ENCODE data around the gene MCC.

MCC gene

GRCh38 chr5:113311301-113311700 is 177.0 kb downstream of the MCC start:
- no peak for DNase-seq

DNA sequence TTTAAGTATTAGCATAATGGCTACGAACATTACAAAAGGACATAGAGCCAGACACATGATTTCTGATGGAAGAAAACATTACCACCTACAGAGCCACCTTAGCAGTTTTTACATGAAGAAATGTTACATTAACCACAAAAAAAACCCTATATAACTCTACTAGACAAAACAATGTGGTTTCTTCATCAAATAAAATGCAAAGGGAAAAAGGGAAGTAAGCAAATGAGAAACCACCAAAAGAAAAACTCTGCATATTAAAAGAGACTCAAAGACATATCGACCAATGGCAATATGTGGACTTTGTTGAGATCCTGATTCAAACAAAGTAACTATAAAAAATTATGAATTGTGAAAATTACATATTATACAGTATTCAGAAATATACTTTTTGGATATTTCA is 186.1 kb downstream of the MCC start:
- no peak for DNase-seq

- no peak for DNase-seq
Measured at GRCh38 chr5:113299591-113299990, 188.7 kb downstream of the MCC start.

DNA sequence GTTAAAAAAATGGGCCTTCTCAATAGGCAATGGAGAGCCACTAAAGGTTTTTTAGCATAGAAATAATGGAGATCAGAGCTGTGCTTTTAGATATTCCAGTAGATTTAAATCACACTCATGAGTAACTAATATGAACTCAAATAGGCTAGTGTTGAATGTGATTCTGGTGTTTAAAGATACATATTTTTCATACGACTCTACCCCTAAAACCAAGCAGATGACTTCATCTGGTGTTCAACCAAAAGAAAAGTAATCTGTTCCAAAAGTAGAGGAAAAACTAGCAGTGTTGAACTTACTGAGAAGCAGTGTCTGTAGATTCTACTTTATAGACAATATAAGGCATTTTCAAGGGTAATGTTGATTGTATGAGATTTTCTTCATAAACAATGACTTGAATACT is 191.6 kb downstream of the MCC start:
- no peak for DNase-seq

GRCh38 chr5:113295111-113295539 is 193.1 kb downstream of the MCC start:
- DNase-seq: no peak

DNA sequence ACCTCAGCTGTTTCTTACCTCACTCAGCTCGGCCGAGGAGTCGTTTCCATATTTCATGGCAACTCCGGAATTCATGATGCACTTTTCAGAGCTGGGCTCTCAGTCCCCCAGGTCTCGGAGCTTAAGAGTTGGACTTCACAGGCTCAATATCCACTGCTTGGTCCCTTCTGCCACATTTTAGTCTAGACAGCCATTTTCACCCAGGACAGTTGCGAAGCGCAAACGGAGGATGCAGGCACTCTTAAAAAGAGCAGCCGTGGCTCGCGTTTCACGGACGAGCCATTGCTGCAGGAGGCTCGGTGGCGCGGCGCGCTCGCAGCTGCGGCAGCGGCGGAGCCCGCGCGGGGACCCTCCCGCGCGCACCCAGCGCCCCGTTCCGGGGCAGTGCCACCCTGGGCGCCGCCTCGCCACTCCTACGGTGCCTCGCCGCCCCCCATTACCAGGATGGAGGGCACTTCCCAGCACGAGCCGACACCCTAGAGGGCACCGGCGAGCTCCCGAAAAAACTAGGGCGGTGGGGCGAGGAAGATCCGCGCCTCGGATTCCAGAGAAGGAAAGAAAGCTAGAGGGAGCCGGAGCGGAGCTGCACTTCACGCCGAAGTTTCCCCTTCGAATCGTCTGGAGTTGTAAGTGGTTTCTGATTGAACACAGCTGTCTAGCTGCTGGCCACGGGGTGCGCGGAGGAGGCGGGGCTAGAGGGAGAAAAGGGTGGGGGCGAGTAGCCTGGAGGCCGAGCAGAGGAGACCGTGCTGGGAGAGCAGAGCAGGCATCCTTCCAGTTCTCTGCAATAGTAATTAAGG is 193.7 kb downstream of the MCC start:
- DNase-seq: peak; percentile 27 to 85 (median 72)

- peak in 1 of 3 experiments; percentile 41 for DNase-seq
Measured at GRCh38 chr5:113293975-113294310, 194.3 kb downstream of the MCC start.

DNA sequence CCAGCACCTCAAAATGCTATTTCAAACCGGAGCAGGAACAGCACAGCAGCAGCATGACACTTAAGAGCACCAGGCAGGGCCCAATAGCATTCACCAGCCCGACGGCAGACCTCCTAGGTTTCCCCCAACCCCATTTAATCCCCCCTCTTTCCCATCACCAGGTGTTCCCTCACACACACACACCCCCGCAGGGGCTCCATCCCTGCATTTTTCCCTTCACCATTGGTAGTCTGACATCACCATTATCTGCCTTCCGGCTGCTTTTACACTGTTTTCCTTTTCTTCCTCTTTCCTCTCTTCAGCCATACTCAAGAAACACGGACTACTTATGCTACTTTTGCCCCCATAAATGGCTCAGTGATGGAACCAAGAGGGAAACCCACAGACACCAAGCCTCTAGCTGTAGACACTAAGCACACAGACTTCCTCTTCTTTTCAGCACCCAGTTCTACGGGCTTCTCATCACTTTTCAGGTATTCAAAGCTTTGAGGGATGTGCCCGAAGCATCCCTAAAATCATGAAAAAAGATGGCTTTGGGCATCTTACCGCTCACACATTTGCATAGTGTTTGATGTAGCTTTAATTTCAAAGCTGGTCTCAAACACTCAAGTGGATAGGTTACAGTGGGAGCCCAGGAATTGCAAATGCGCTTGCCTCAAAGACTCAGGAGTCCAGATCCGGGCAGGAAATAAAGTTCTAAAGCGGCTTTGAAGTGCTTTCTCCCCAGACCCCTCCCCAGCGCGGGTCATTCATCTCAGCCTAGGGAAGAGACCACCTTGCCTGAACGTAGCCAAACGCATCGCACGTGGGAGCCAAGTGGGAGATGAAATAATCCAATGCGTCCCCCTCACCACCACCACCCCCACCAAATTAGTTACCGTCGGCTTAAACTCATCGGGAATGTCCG is 194.9 kb downstream of the MCC start:
- peak in 1 of 3 experiments; percentile 7 for DNase-seq

GRCh38 chr5:113292462-113292861 is 195.8 kb downstream of the MCC start:
- no peak for DNase-seq

- peak in 2 of 3 experiments; percentile 12 to 59 for DNase-seq
Measured at GRCh38 chr5:113283558-113283957, 204.7 kb downstream of the MCC start.

DNA sequence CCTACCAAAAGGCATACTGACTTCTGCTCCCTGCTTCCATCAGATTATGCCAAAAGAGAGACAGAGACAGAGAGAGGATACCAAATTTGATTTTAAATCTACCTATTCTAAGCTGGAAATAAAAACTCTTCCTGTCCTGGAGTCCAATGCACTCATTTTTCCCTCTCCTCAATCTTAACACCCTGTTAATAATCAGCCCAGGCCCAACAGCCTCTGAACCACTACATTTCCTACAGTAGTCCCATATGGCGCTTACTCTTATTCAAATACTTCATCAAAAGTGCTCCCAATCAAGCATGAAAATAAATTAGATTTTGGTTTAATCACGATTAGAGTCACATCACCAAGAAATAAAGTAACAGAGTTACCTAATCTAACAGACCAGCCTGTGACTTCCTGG is 205.8 kb downstream of the MCC start:
- no peak for DNase-seq

DNA sequence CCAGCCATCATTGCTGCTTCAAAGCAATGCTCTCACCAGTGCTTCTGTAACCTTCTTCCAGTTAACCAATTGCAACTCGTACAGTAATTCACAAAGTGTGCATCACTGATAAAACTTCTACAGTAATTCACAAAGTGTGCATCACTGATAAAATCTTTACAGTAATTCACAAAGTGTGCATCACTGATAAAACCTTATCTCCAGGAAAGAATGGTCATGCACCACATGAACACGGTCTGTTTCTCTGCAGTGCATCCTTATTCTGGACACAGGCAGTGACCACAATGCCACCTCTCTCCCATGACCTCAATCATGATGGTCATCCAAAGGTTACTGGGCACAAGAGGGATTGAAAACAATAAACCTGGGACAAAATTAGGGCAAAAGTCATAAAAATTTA is 207.1 kb downstream of the MCC start:
- no peak for DNase-seq

- no peak for DNase-seq
Measured at GRCh38 chr5:113280541-113280940, 207.7 kb downstream of the MCC start.

DNA sequence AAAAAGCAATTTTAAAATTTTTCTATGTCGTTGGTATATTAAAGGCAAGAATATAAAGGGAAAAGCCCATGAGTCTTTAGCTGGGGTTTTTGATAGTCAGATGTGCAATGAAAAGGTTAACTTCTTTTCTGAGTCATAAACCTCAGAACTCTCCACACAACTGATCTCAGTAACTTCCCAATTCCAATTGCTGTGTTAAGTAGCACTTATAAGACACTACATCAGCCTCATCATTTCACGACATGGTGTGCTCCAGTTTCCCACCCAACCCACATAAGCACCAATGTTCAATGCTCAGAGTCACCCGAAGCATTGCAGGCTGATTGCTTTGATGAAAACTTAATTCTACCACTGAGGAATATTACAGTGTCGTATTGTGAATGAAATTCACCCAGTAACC is 209.3 kb downstream of the MCC start:
- no peak for DNase-seq

- DNase-seq: no peak
Measured at GRCh38 chr5:113276493-113276892, 211.8 kb downstream of the MCC start.

DNA sequence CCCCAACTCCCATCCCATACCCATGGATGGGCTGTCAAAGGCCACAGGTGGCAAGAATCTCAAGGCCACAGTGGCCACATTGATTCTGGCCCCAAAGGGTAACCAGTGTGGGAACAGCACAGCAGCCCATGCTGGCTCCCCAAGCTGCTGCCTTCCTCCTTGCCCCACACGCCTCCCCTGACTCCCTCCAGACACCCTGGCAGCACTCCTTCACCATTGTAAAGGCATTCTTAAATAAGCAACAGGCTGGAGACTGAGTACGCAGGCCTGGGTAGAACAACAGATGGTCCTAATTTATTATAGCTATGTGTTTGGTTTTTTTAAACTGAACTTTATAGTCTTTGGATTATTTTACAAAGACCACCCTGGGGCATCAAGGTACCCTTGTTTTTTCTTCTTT is 212.3 kb downstream of the MCC start:
- DNase-seq: no peak

DNA sequence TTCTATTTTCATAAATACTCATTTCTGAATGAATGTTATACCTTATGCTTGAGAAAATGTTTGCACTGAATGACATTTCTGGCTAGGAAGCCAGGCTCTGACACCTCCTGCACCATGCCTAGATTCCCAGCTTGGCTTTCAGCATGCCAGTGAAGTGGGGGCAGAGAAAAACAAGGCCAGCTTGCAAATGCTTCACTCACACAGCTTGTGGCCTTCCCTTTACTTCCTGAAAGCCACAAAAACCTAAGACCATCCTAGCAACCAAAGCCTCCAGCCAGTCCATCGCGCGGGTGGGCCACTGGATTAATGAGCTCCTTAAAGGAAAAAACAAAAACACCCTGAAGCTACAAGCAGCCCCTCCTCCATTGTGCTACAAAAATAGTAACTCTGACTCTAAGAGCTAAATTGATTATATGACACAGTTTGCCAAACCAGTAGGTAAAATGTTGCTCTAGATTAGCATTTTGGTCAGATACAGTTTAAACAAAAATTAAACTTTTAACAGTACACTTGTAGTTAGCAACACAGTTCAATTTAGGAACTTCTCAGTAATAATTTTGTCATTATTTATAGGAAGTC is 213.3 kb downstream of the MCC start:
- peak in 1 of 3 experiments; percentile 33 for DNase-seq

- peak in 1 of 3 experiments; percentile 27 for DNase-seq
Measured at GRCh38 chr5:113273948-113274347, 214.3 kb downstream of the MCC start.

GRCh38 chr5:113271745-113272454 is 216.4 kb downstream of the MCC start:
- no peak for DNase-seq

DNA sequence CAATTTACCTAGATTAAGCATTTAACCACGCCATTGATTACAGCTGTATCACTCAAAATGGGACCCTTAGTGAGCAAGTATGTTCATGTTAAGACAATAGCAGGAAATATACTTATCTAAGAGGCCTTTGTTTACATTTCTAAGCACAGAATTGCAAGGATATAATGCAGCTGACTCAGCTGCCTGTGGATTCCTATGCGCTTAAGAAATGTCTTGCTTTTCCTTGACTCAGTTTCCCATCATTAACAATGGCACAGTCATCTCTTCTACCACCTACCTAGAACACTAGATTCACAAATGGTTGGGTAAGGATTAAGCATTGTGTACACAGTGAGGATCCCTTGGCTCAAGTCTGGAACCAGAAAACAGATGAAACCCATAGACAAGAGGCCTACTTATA is 217.2 kb downstream of the MCC start:
- DNase-seq: no peak

DNA sequence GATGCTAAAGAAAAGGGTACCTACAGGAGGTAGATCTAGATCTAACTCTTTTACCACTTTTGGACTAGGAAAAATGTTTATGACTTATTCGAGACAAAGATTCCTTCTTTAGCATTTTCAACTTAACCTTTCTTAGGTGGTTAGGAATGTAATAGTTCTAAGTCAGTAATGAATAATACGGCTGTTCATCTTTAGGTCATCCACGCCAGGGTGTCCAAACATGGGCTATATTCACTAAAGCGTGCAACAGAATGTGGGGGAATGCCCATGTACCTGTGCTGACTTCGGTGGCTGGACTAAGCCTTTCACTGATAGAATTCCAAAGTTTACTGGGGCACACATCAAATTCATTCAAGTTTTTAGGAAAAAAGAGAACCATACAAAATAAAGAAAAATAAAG is 218.2 kb downstream of the MCC start:
- DNase-seq: no peak

DNA sequence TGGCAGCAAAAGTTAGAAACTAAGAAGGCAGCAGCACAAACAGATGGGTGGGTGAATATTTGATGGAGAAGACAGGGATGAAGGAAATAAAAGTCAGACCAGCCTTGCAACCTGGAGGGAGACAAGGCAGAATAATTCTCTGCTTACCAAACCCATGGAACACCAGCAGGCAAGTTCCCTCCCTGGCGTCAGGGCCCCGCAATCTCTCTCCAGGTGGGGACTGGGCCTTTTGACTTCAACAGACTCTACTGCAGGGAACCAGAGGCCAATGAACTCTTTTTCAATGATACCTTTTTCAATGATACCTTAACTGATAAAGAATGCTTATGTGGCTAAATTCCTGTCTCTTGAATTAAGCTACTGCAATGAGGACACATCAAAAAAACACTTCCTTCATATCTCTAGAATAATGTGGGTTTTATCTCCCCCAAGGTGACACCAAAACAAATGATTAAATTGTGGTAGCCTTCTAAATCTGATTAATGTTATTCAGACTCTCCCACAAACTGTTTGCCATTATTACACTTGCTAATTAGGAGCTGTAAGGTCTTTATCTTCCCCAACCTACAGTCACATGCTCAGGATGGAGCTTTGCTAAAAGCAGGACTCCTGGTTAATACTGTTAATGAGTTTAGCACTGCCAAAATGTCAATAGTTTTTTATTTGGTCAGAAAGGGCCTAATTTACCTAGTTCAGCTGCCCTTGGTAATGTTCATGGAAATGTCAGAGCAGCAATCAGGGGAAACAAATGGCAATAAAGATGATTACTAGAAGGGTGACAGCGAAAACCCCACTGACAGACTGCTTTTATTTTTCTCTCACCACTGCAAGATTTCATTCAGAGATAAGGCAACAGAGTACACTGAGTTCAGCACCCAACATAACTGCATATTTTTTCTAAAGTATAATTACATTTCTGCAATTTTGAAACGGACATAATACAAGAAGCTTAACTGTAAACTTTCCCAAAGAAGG is 218.9 kb downstream of the MCC start:
- peak in 1 of 3 experiments; percentile 49 for DNase-seq

Measured in NCI-H1417 (cell line).